HFFc6 (cell line): ENCODE data around the gene TDRD9. TPM values are rescaled to one million over a fixed set of nuclear protein-coding genes. Genes with fewer than 3 reads are reported as not detected.

Experiments used
- DNase-seq: peaks from one replicate; pipeline ENCODE4 v3.0.0-alpha.2; 2018
- H3K27ac Mint-ChIP-seq: 2 replicates; pipeline ENCODE4 v1.8.0; 2020; ENCODE audit warnings: mild to moderate bottlenecking, mixed read lengths
- H3K27me3 Mint-ChIP-seq: 2 replicates; pipeline ENCODE4 v1.8.0; 2021; ENCODE audit warnings: mild to moderate bottlenecking, moderate library complexity, mixed read lengths; ENCODE audit not compliant: insufficient read depth
- H3K36me3 Mint-ChIP-seq: 2 replicates; pipeline ENCODE4 v1.8.0; 2021; ENCODE audit warnings: low read depth, mixed read lengths
- H3K4me1 Mint-ChIP-seq: 2 replicates; pipeline ENCODE4 v1.8.0; 2020; ENCODE audit warnings: low read depth, mixed read lengths
- H3K4me3 Mint-ChIP-seq: 2 replicates; pipeline ENCODE4 v1.8.0; 2020; ENCODE audit warnings: mild to moderate bottlenecking, moderate library complexity, mixed read lengths
- H3K9me3 Mint-ChIP-seq: 2 replicates; pipeline ENCODE4 v1.8.0; 2020; ENCODE audit warnings: mild to moderate bottlenecking, mixed read lengths
- total RNA-seq, 6 experiments: library from RNA; stranded (reverse); fragmentation: NEBNext Ultra II Directional; extraction: Animal tissue kit (Norgen Biotek cat#: 25700); gene quantifications; 2 replicates in 1 of 6; 3 replicates in 5 of 6; pipeline ENCODE4 v1.2.3, GENCODE V29; 2021
- TF ChIP-seq, protein P1 (sequence below): fragments of 200-600 bp; sonication (generic); IDR thresholded peaks from 2 replicates; pipeline ENCODE4 v1.5.0; 2021; ENCODE audit warnings: antibody characterized with exemption, mild to moderate bottlenecking

Gene TDRD9
- total RNA-seq, 6 experiments from 2014 or later, result not detected

DNA sequence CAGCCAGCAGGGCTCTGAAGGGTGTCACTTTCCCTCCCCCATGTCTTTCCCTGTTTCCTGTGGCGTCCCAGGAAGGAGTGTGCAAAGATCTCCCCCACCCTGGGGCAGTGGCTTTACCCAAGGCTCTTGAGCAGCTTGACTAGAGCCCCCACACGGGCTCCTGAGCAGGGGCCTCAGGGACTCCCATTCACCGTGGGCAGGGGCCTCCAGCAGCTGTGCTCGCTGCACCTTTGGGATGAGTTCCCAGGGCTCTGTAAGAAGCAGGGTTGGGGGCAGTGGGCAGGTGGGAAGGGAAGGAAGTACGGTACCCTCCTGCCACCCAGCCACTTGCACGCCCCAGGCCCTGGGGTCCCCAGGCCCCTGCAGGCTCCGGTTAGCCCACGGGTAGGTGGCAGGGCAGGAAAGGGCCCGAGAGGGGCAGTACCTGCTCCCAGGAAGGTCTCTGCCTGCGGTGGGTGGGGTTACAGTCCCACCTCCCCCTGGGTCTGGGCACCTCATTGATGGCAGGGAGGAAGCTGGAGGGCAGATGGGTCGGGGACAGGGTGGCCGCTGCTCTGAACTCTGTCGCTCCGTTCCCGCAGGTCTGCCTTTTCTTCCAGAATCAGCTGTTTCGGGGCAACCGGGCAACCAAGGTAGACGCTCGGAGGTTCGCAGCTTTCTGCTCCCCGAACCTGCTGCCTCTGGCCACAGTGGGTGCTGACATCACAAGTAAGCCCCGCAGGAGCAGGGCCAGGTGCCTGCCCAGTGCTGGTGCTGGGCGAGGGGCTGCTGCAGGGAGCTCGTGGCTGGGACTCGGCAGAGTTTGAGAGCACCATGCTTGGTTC is 170.2 kb downstream of the TDRD9 start:
- peaks cover 5% of the 10 kb centered on the region; the same call in 1 of the 2 replicates for H3K27me3 Mint-ChIP-seq
- H3K4me1 Mint-ChIP-seq, result no peaks in the 10 kb centered on the region
- DNase-seq, result no peak
- TF ChIP-seq, protein P1, sequence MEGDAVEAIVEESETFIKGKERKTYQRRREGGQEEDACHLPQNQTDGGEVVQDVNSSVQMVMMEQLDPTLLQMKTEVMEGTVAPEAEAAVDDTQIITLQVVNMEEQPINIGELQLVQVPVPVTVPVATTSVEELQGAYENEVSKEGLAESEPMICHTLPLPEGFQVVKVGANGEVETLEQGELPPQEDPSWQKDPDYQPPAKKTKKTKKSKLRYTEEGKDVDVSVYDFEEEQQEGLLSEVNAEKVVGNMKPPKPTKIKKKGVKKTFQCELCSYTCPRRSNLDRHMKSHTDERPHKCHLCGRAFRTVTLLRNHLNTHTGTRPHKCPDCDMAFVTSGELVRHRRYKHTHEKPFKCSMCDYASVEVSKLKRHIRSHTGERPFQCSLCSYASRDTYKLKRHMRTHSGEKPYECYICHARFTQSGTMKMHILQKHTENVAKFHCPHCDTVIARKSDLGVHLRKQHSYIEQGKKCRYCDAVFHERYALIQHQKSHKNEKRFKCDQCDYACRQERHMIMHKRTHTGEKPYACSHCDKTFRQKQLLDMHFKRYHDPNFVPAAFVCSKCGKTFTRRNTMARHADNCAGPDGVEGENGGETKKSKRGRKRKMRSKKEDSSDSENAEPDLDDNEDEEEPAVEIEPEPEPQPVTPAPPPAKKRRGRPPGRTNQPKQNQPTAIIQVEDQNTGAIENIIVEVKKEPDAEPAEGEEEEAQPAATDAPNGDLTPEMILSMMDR, result no peak
- H3K4me3 Mint-ChIP-seq, result no peak overlapping the region
- H3K36me3 Mint-ChIP-seq, result no peaks in the 10 kb centered on the region
- no peak overlapping the region for H3K27ac Mint-ChIP-seq
- H3K9me3 Mint-ChIP-seq, result no peaks in the 10 kb centered on the region

GRCh38 chr14:104099096-104100041 is 171.1 kb downstream of the TDRD9 start:
- Mint-ChIP-seq H3K9me3 (no peaks in the 10 kb centered on the region), H3K27ac (no peak overlapping the region), H3K36me3 (no peaks in the 10 kb centered on the region), H3K4me3 (no peak overlapping the region), H3K27me3 (peaks cover 5% of the 10 kb centered on the region; the same call in 1 of the 2 replicates), H3K4me1 (no peaks in the 10 kb centered on the region)
- TF ChIP-seq, protein P1, result no peak
- no peak for DNase-seq

- DNase-seq, result no peak
- H3K9me3 Mint-ChIP-seq, result no peaks in the 10 kb centered on the region
- H3K27ac Mint-ChIP-seq, result no peak overlapping the region
- H3K4me3 Mint-ChIP-seq, result no peak overlapping the region
- TF ChIP-seq, protein P1, result no peak
- H3K36me3 Mint-ChIP-seq, result no peaks in the 10 kb centered on the region
- no peaks in the 10 kb centered on the region for H3K4me1 Mint-ChIP-seq
- H3K27me3 Mint-ChIP-seq, result 0 out of 2 replicates have a peak, but pooled peaks cover 3% of the 10 kb centered on the region
Measured at GRCh38 chr14:104100171-104101085, 172.2 kb downstream of the TDRD9 start.

DNA sequence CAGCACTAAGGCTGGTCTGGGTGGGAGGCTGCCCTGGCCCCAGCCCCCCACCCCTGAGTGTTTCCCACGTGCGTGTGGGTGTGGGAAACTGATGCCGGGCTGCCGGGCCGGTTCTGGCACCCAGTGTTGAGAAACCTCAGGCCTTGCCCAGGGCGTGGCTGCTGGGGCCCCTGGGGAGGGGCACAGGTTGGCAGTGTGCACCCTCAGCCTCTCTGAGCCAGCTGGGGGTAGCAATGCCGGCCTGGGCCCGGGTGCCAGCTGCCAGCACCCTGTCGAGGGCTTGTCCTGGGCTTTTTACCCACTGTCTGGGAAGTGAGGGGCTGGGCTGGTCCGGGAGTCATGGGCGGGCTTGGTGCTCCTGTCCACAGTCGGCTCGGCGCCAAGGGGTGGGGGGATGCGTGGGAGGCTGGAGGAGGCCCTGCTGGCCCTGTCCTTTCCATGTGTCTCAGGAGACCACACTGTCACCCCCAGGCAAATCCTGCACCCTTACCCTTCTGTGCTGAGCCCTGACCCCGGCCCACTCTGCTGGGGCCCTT is 172.9 kb downstream of the TDRD9 start:
- Mint-ChIP-seq H3K4me3 (no peak overlapping the region), H3K9me3 (no peaks in the 10 kb centered on the region), H3K36me3 (no peaks in the 10 kb centered on the region), H3K4me1 (no peaks in the 10 kb centered on the region), H3K27me3 (0 out of 2 replicates have a peak, but pooled peaks cover 3% of the 10 kb centered on the region), H3K27ac (no peak overlapping the region)
- TF ChIP-seq, protein P1, result no peak
- DNase-seq, result no peak
